H1 (cell line): ENCODE data around the gene NAV2. TPM values are rescaled to one million over a fixed set of nuclear protein-coding genes. Genes with fewer than 3 reads are reported as not detected.

Experiments used
- BACH1 ChIP-seq: IDR thresholded peaks from 2 replicates; pipeline ENCODE4 v1.6.1; 2012; ENCODE audit warnings: low read length, improper control_type of control experiment
- GTF2F1 ChIP-seq: IDR thresholded peaks from 2 replicates; pipeline ENCODE4 v1.6.1; 2012; ENCODE audit warnings: low read depth, low read length, improper control_type of control experiment, borderline replicate concordance
- KDM4A ChIP-seq: IDR thresholded peaks from one replicate; pipeline ENCODE4 v1.7.1; 2012; ENCODE audit warnings: low read depth, mild to moderate bottlenecking, moderate library complexity, low read length, inconsistent platforms; ENCODE audit not compliant: severe bottlenecking
- polyA plus RNA-seq, 7 experiments: library from polyadenylated mRNA; depleted of rRNA in 3 of 7; stranded (reverse) in 5 of 7; unstranded in 2 of 7; fragments of >200 nt in 5 of 7; fragments of 200-250 nt in 2 of 7; gene quantifications; 1 replicate in 5 of 7; 2 replicates in 1 of 7; 4 replicates in 1 of 7; pipeline versions ENCODE4 v1.2.1 to v1.2.3, GENCODE V29; 2011 to 2013; ENCODE audit warnings: missing spikeins in 2 of 7, mixed read lengths in 2 of 7
- total RNA-seq: library from RNA; stranded (reverse); fragmentation: NEBNext Ultra II Directional; extraction: Animal tissue kit (Norgen Biotek cat#: 25700); gene quantifications from 2 replicates; pipeline ENCODE4 v1.2.1, GENCODE V29; 2021

Gene NAV2
- total and polyA plus RNA-seq, 2 of the 8 experiments (the other 6 are each of a cell fraction or from before 2014, with no cell fraction given), result 35.6 to 73.6 TPM

DNA sequence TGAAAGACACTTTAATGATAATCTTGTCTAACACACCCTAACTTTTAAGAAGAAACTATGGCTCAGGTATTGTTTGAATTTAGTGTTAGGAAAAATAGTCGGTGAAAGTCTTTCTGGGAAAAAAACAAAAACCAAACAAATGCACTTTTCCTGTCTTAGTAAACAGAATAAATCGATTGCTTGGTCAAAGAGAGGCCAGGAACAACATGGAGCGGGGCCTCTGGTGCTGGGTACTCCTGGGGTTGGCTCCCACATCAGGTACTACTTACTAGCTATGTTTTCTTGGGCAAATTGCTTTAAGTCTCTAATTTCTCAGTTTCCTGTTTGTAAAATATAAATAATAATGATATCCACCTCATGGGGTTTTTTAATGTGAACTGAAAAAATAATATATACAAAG is 46.8 kb downstream of the NAV2 start (continued):
- TF ChIP-seq KDM4A (no peak), BACH1 (no peak), GTF2F1 (no peak)
